RWPE1 (cell line): Measurements from ENCODE around the gene C16orf86.

Experiments
- CTCF ChIA-PET: fragments of 350-600 bp; sonication (Branson Sonifier 250); formaldehyde crosslinking; extraction: SDS; loops from one replicate; lab custom pipeline; 2021; lab: Yijun Ruan, JAX
- POLR2A ChIA-PET: fragments of 400-600 bp; formaldehyde crosslinking; extraction: SDS; loops from one replicate; lab custom pipeline; 2020; ENCODE audit warnings: antibody characterized with exemption; ENCODE audit not compliant: low non-redundant PET; lab: Yijun Ruan, JAX
- DNase-seq: peaks from one replicate; pipeline ENCODE4 v3.0.0; 2012; ENCODE audit warnings: low spot score
- H3K27ac ChIP-seq: fragments of 450-650 bp; 2 replicates; pipeline ENCODE4 v1.5.1; 2017
- CTCF ChIP-seq: fragments of 450-650 bp; conservative IDR thresholded peaks from 2 replicates; pipeline ENCODE4 v1.5.1; 2017; ENCODE audit warnings: low read depth, mild to moderate bottlenecking

Gene C16orf86

GRCh38 chr16:67707210-67707609, 40.6 kb downstream of the C16orf86 start:
- DNase-seq: no peak
- no peak overlapping the region for H3K27ac ChIP-seq
- TF ChIP-seq CTCF: no peak
- POLR2A ChIA-PET: no interaction called here
- CTCF ChIA-PET: no interaction called here

GRCh38 chr16:67707790-67708189, 41.2 kb downstream of the C16orf86 start:
- no peak for TF ChIP-seq CTCF
- H3K27ac ChIP-seq: no peak overlapping the region
- DNase-seq: no peak
- ChIA-PET POLR2A (no interaction called here), CTCF (interaction anchor here (1.4 kb wide), 1 partner anchor 108 kb away, joined by 3 read pairs; no protein-coding TSS in a partner anchor)

- ChIA-PET CTCF (interaction anchor here (1.4 kb wide), 1 partner anchor 108 kb away, joined by 3 read pairs; no protein-coding TSS in a partner anchor), POLR2A (no interaction called here)
- TF ChIP-seq CTCF: no peak
- no peak for DNase-seq
- peak overlapping the region; percentile 26; the same call in 1 of the 2 replicates for H3K27ac ChIP-seq
Observed at GRCh38 chr16:67708368-67708771, 41.8 kb downstream of the C16orf86 start.

- ChIA-PET POLR2A (no interaction called here), CTCF (interaction anchor here (0.6 to 1.4 kb wide), 2 partner anchors 107 to 206 kb away, joined by 3 to 4 read pairs; no protein-coding TSS in a partner anchor)
- peak overlapping the region; percentile 26; the same call in 1 of the 2 replicates for H3K27ac ChIP-seq
Observed at GRCh38 chr16:67709050-67709449, 42.4 kb downstream of the C16orf86 start.

GRCh38 chr16:67710607-67711006, 44.0 kb downstream of the C16orf86 start:
- ChIA-PET POLR2A (no interaction called here), CTCF (no interaction called here)
- H3K27ac ChIP-seq: no peak overlapping the region
- TF ChIP-seq CTCF: no peak
- no peak for DNase-seq

More at GRCh38 chr16:67709050-67709449, 42.4 kb downstream of the C16orf86 start:
- no peak for DNase-seq
- TF ChIP-seq CTCF: no peak

GRCh38 chr16:67713647-67714273, 47.1 kb downstream of the C16orf86 start:
- POLR2A ChIA-PET: no interaction called here
- CTCF ChIA-PET: interaction anchor here (0.6 kb wide), 1 partner anchor 151 kb away, joined by 5 read pairs; no protein-coding TSS in a partner anchor
- no peak for TF ChIP-seq CTCF
- no peak for DNase-seq
- no peak overlapping the region for H3K27ac ChIP-seq
